Transverse colon (tissue), 4 donors: ENCODE measurements around the gene RAN. TPM values are rescaled to one million over a fixed set of nuclear protein-coding genes. Genes with fewer than 3 reads are reported as not detected.

Source experiments
- DNase-seq: peaks from one replicate; pipeline ENCODE4 v3.0.0-alpha.2; 2019
- H3K27ac ChIP-seq, 4 donors: fragments of 200-600 bp; sonication (generic); 2 replicates each; pipeline ENCODE4 v1.5.1; 2016 to 2018; ENCODE audit warnings: inconsistent platforms in 4 of 4
- H3K27me3 ChIP-seq: fragments of 200-600 bp; sonication (generic); 2 replicates; pipeline ENCODE4 v1.5.1; 2017; ENCODE audit warnings: inconsistent platforms
- H3K36me3 ChIP-seq, 4 donors: fragments of 200-600 bp; sonication (generic); 2 replicates each; pipeline ENCODE4 v1.5.1; 2017 to 2019; ENCODE audit warnings: inconsistent platforms in 4 of 4
- H3K4me1 ChIP-seq, 4 donors: fragments of 200-600 bp; sonication (generic); 2 replicates each; pipeline ENCODE4 v1.5.1; 2017 to 2020; ENCODE audit warnings: inconsistent platforms in 4 of 4
- H3K4me3 ChIP-seq, 4 donors: fragments of 200-600 bp; sonication (generic); 1 replicate in 1 of 4; 2 replicates in 3 of 4; pipeline versions ENCODE4 v1.5.1 to v1.6.1; 2017 to 2019; ENCODE audit warnings: inconsistent platforms in 4 of 4
- H3K9me3 ChIP-seq, 2 donors: fragments of 200-600 bp; sonication (generic); 2 replicates each; pipeline ENCODE4 v1.5.1; 2017 to 2019; ENCODE audit warnings: inconsistent platforms in 2 of 2
- CTCF ChIP-seq, 5 experiments: fragments of 200-600 bp in 3 of 5; fragments of 450-650 bp in 2 of 5; sonication (generic) in 3 of 5; IDR thresholded peaks; 1 replicate in 2 of 5; 2 replicates in 3 of 5; pipeline ENCODE4 v1.5.1; 2016 to 2017; ENCODE audit warnings: antibody characterized with exemption in 5 of 5, inconsistent platforms in 3 of 5, mild to moderate bottlenecking in 2 of 5, moderate library complexity in 1 of 5
- EP300 ChIP-seq: sonication (generic); formaldehyde crosslinking; IDR thresholded peaks from one replicate; pipeline ENCODE4 v1.6.1; 2017; ENCODE audit warnings: antibody characterized with exemption, low read depth
- POLR2A ChIP-seq: fragments of 450-650 bp; IDR thresholded peaks from one replicate; pipeline ENCODE4 v1.6.1; 2016; ENCODE audit warnings: antibody characterized with exemption, mild to moderate bottlenecking, moderate library complexity
- POLR2AphosphoS5 ChIP-seq, 3 donors: sonication (generic); formaldehyde crosslinking; IDR thresholded peaks; one replicate each; pipeline ENCODE4 v1.6.1; 2016; ENCODE audit warnings: antibody characterized with exemption in 3 of 3
- WGBS, 2 donors: methylation state at CpG; one replicate each; pipeline ENCODE4 v1.1.5; 2018; ENCODE audit warnings: low coverage in 1 of 2; 5-methylcytosine and 5-hydroxymethylcytosine counted together
- in situ Hi-C, 4 donors: fragments of 200-750 bp; cut with MboI; loops; one replicate each; pipeline versions ENCODE4 v1.15.0 to v1.15.1; 2017; ENCODE audit warnings: low sequenced_read_pairs in 3 of 4, low pct_ligation_motif_present in 1 of 4, low pct_unique_long_range_greater_than_20kb in 1 of 4
- intact Hi-C: fragments of 100-400 bp; cut with DNase I; formaldehyde crosslinking; loops from one replicate; pipeline ENCODE4 v1.15.1; 2023; ENCODE audit warnings: low total_unique reads
- small RNA-seq, 4 donors: library from RNA; depleted of rRNA; stranded (forward); fragments of <200 nt; gene quantifications; one replicate each; pipeline ENCODE3, GENCODE V24; 2016
- total RNA-seq, 4 donors: library from RNA; depleted of rRNA; stranded (reverse); fragments of >200 nt; gene quantifications; one replicate each; pipeline ENCODE4 v1.1.0, GENCODE V29; 2016

Gene RAN
- total RNA-seq, 4 donors from 2014 or later: 28.1 to 124 (median 77.5) TPM

- Histone ChIP-seq H3K4me3 (no peak overlapping the region), H3K27ac (peak overlapping the region in 2 of 4 donors; percentile 37 to 39), H3K4me1 (peaks cover 0 to 3% (median 0%) of the 10 kb centered on the region in 4 donors), H3K36me3 (no peaks in the 10 kb centered on the region), H3K27me3 (no peaks in the 10 kb centered on the region), H3K9me3 (no peaks in the 10 kb centered on the region)
- intact Hi-C loops (no loop called here), in situ Hi-C loops (no loop called here)
- DNase-seq: no peak
- WGBS, 2 donors: 56 to 77% methylated on average over 7 of the region's 7 CpGs
- TF ChIP-seq EP300 (no peak), POLR2AphosphoS5 (IDR thresholded peaks at IDR 0.05) (no peak), POLR2A (no peak), CTCF (IDR thresholded peaks at IDR 0.05) (no peak)
These were observed 53.8 kb downstream of the RAN start for GRCh38 chr12:130925666-130926015.

Small RNA genes lying within 50 kb of the gene (small RNA-seq; reads per million reads assigned to genes)
- gene RF00019 (0 reads per million in 4 donors), gene RNU6-1077P (0 reads per million in 4 donors)

Other genes with a start within 250 kb of the RAN start
- gene RIMBP2, start 155.8 kb upstream of the RAN start, total RNA-seq: 10 to 100 TPM in 1 of 4 donors, 1 to 10 TPM in 3; 2.9 to 17.3 (median 4.3) TPM
- 10 to 100 TPM in 2 of 4 donors, 1 to 10 TPM in 2; 8.1 to 22.1 (median 9.7) TPM for gene STX2, start 32.8 kb upstream of the RAN start, total RNA-seq
- gene ADGRD1, start 81.8 kb downstream of the RAN start, total RNA-seq: 10 to 100 TPM in 2 of 4 donors, 1 to 10 TPM in 2; 8.3 to 18.1 (median 12.5) TPM